Left ventricle myocardium superior (tissue), 1 donor: ENCODE data around the gene HSD17B12. TPM values are rescaled to one million over a fixed set of nuclear protein-coding genes. Genes with fewer than 3 reads are reported as not detected.
A peak's percentile ranks its signal among the peaks of the same experiment; 100 is the strongest.

ENCODE experiments used
- ATAC-seq: fragments of 200-7000 bp; cut with Tn5 transposase; one replicate; pipeline ENCODE4 v1.9.1; 2020; ENCODE audit warnings: mild to moderate bottlenecking, moderate library complexity
- DNase-seq: peaks from one replicate; pipeline ENCODE4 v3.0.0-alpha.2; 2020
- intact Hi-C: fragments of 100-400 bp; cut with micrococcal nuclease; formaldehyde crosslinking; loops from one replicate; pipeline ENCODE4 v1.11.0; 2022
- total RNA-seq: library from RNA; stranded (reverse); fragmentation: NEBNext Ultra II Directional; extraction: Animal tissue kit (Norgen Biotek cat#: 25700); gene quantifications from one replicate; pipeline ENCODE4 v1.2.1, GENCODE V29; 2021
- donor health status: DM: no; HTN: yes; CAD: no; lungs with severe emphysema.

Gene HSD17B12
- total RNA-seq, 1 donor from 2014 or later = 67.8 TPM

DNA sequence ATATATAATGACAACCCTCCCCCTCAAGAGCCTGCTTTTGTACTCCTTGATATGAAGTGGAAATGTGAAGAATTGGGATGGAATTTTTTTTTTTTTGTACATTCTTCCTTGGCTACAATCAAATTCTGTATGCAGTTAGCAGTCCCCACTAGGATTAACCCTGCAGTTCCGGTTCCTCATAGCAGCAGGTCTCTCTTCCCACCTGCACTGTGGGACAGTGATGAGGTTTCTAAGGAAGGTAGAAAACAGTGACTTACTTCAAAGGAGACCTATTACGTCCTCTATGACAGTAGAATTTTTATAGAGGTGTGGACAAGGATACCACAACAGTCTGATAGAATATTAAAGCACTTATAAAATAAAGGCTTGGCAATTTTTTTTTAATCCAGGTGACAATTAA lies 153.7 kb downstream of the HSD17B12 start:
- no peak for ATAC-seq
- intact Hi-C loops = no loop called here
- DNase-seq = no peak

DNA sequence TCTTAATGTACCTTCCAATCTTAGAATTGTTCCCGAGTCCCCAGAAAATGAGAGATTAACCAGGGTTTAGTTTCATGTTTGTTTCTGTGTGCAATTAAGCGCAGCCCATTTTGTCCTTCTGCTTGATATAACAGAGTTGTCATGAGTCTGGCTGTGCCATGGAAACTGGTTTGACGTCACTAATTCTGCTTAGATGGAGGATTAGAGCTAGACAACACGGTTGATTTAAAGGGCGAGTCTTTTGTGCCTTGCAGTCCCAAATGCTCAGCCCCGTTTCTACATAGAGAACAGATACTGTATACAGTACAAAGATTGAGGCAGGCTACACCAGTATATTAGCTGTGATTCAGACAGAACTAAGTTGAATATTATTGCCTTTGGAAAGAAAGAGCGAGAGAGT lies 154.6 kb downstream of the HSD17B12 start:
- DNase-seq = no peak
- intact Hi-C loops = no loop called here
- ATAC-seq = no peak

DNA sequence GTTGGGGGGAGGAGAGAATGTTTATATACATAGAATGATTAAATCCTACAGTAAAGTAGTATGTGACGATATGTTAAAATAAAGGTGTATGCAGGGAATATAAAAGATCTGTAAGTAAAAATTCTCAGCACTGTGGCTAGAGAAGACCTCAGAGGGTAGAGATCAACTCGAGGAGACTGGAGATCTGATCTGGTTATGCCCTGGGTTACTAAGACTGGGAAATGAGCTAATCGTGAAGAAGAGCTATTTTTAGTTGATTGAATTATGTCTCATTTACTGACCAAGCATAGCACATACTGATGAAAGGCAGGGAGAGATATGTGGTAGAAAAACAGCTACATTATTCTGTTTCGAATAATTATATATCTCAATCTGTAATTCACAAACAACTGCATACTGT lies 157.3 kb downstream of the HSD17B12 start:
- ATAC-seq = peak; percentile 82
- intact Hi-C loops = no loop called here
- DNase-seq = no peak

DNA sequence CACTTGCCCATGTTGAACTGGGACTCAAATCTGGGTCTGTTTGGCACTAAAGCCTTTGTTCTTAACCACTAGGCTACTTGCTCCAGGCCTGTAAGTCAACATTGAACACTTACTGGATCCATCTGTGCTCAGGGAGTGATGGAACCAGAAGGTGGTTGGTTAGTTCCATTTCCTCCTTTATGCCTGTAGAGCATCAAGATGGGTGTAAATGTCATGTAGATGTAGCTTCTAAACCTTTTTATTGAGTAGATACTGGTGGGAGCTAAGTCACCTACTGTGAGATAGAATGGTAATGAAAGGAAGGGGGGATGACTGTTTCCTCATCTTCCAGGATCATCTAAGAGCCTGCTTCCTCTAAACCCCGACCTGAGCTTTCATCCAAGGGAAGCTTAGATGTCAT lies 161.5 kb downstream of the HSD17B12 start:
- intact Hi-C loops = no loop called here
- no peak for DNase-seq

DNA sequence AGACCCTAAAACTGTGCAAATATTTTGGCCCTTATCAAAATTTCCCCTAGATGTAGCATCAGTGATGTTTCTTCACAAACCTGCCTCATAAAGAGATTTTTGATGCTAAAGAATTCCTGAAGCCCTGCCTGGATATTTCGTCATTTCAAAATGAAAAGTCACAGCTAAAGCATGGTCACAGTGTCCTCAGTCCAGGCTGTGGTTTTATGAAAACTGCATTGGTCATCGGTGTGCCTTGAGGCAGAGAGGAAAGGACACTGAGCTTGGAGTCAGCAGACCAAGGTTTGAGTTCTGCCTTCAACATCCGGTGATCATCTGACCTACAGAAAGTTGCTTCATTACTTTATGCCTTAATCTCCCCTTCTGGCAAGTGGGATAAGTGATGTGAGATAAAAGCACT lies 165.3 kb downstream of the HSD17B12 start:
- DNase-seq (no peak), ATAC-seq (no peak)
- intact Hi-C loops = no loop called here

More for the DNA sequence above, 161.5 kb downstream of the HSD17B12 start:
- ATAC-seq = no peak

DNA sequence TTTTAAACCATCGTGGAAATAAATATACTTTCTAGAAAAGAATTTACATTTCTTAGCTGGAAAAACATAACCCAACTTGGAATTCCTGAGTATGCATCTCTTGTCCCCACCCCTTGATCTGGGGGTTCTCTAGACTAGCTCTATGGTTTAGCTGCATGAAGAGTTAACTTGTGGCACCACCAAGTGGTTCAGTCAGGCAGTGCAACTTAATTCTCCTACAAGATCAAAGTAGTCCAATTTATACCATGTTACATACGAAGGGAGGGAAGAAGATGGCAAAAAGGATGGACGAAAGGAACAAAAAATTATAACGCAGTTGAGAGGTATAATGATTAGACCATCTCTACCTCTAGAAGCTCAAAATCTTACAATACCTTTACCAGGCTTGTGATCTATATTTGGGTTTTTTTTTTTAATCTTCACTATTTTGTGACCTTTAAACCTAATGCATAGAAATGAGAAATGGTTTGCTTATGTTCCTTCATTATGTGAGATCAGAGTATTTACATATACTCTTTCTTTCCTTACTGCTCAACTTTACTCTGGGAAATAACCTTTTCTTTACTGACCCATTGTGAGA lies 171.6 kb downstream of the HSD17B12 start:
- ATAC-seq (peak; percentile 61), DNase-seq (no peak)
- intact Hi-C loops = no loop called here

DNA sequence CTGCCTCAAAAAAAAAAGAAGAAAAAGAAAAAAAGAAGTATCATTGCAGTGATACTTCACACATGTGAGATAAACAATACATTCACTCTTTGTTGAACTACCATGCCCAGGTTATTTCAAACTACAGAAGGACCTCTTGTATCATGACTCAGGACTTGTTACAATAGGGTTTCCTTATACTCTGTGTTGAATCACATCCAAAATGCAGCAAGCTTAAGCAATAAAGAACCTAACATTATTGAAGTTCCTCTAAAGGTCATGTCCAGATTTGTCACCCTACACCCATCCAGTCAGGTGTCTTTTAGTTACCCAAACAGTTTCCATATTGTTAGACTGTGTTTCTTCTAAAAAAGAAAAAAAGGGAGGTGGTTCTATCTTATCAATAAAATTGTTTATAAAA lies 173.2 kb downstream of the HSD17B12 start:
- no peak for ATAC-seq
- intact Hi-C loops = no loop called here
- no peak for DNase-seq

DNA sequence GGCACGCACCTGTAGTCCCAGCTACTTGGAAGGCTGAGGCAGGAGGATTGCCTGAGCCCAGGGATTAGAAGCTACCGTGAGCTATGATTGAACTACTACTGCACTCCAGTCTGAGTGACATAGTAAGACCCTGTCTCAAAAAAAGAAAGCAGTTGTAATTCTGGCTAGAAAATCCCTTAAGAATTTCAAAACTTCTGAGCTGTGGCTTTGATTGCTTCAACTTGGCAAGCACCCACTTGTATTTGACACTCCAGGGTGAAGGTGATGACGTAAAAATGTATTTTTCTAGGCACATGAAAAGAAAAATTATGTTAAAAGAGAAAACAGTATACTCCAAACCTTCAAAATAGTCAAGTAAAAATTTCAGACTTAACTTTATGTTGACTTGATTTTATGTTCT lies 176.5 kb downstream of the HSD17B12 start:
- ATAC-seq (no peak), DNase-seq (no peak)
- intact Hi-C loops = no loop called here

DNA sequence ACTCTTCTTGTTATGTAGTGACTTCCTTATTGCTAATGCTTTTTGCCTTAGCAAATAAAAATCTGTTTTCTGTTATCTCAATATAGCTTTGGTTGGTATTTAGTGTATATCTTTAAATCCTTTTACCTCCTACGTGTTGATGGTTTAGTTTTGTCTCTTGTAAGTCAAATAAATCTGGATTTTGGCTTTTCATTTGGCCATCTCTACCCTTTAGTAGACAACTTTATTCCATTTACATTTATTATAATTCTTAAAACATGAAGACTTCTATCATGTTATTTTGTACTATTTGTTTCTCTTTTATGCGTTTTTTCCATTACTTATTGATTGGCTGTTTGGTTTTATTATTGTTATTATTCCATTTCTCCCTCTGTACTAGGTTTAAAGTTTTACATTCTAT lies 180.6 kb downstream of the HSD17B12 start:
- ATAC-seq (no peak), DNase-seq (no peak)
- intact Hi-C loops = no loop called here

DNA sequence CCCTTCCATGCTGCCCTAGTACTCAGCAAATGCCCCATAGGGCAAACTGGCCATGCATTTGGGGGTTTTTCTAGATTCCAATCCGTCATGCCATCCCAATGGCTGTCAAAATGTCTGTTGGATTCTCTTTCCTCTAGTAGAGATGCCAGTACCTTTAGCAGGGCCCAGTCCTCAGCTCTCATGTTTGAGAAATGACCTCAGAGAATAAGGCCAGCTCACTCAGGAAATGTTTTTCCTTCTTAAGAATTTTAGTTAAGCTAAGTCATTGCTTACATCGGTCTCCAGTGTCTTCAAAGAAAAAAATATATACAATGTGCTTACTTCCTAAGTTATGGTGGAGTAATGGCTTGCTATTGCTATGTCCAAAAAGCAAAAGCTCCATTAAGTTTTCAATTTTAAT lies 186.0 kb downstream of the HSD17B12 start:
- intact Hi-C loops = no loop called here
- ATAC-seq (no peak), DNase-seq (no peak)

DNA sequence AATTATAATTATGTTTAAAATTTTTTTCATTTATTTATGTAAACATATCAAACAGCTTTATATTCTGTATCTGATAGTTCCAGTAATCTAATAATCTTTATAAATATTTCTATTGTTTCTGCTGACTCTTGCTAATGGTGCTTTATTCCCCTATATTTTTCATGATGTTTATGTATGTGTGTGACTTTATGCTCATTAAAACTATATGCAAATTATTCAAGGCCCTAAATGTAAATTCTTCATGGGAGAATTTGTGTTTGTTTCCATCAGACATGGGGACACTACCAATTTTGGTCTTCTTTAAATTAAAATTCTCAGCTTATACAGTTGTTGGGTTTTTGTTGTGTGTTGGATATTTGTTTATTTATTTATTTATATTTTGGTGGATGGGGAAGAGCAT lies 186.4 kb downstream of the HSD17B12 start:
- DNase-seq = no peak
- intact Hi-C loops = no loop called here
- ATAC-seq = no peak

DNA sequence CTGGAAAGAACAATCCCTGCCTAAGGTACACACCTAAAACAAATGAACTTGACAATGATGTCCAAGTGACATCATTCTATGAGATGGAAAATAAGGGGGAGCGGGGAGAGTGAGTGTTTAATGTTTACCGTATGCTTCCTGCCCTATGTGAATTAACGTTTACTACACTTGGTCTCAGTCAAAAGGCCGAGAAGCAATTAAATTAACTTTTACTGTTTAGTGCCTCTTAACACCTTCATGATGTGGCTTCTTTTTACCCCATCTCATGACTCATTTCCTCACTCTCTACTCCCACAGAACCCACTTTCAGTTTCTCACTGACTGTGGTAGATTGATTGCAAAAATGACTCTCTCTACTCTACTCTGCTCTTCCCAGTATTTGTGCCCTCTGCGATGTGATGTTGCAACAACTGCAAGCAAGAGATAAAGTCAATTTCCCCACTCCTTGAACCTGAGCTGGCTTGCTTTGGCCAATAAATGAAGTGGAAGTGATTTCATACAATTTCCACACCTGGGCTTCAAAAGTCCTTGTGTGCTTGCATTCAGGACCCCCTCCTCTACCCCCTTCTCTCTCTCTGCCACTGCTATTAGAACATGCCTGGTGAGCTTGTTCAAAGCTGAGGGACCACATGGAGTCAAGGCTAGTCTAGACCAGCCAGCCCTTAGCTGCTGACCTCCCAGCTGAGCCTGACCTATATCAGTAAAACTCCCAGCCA lies 188.5 kb downstream of the HSD17B12 start:
- intact Hi-C loops = no loop called here
- DNase-seq (no peak), ATAC-seq (no peak)

DNA sequence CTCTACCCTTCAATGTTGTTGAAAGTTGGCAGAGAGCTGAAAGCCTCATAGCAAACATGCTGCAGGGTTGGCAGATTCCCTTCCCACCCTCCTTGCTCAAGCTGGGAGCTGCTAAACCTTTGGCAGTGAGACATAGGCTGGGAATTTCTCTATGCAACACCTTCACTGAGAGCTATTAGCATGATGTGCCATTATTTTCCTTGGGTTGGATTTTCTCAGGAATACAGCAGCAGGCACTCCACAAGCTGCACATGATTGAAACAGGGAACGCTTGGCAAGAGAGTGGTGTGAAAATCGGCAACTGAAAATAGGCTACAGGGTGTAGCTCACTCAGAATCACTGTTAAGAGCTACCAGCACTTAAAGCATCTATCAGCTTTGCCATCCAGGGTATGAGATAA lies 190.5 kb downstream of the HSD17B12 start:
- no peak for ATAC-seq
- DNase-seq = no peak
- intact Hi-C loops = no loop called here

DNA sequence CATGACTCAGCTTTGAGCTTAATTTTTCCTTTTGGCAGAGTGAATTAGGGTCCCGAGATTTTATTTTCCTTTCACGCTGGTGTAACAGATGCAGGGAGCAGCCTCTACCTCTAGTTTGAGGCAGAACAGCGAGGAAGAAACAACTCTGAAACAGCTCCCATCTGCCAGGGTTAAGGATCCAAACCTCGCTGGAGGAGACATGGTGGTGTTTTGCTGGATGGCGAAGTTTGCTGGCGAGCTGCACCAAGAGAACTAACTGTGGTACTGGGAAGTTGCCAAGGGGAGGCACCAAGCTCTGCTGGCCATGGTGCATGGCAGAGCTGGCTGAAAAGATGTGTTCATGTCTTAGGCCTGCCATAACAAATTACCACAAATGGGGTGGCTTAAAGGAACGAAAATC lies 192.5 kb downstream of the HSD17B12 start:
- intact Hi-C loops = no loop called here
- DNase-seq (no peak), ATAC-seq (no peak)

DNA sequence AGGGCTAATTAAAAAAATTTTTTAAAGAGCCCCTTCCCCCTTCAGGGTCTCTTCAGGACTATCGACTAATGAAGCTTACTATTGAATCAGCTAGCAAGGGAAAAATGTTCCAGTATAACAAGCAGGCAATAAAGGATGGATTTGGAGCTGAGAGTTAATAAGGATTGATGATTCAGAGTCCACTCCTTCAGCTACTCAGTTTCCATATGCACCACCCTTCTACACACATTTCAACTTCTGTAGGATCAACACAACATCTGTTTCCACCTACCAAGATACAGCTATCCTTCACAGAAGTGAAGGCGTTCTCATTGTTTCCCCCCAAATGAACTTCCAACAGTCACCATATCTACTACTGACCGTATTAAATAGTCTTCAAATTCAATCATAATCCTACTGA lies 193.5 kb downstream of the HSD17B12 start:
- intact Hi-C loops = no loop called here
- ATAC-seq (no peak), DNase-seq (no peak)

DNA sequence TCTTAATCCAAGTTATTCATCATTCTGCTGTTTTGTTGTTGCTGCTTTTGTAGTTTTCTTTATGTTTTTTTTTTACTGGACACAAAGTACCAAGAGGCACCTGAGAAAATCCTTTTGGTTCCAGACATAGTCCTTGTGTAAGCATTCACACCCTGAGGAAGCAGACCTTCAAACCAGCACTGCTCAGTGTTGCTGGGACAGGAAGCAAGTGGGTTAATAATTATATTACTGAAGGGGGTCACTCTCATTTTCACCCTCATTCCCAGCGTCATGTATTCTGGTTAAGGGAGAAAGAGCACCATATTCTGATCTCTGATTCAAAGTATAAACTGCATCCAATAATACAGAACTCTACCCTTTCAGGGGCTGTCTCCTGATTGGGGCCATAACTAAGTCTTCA lies 194.2 kb downstream of the HSD17B12 start:
- no peak for ATAC-seq
- DNase-seq = no peak
- intact Hi-C loops = no loop called here

DNA sequence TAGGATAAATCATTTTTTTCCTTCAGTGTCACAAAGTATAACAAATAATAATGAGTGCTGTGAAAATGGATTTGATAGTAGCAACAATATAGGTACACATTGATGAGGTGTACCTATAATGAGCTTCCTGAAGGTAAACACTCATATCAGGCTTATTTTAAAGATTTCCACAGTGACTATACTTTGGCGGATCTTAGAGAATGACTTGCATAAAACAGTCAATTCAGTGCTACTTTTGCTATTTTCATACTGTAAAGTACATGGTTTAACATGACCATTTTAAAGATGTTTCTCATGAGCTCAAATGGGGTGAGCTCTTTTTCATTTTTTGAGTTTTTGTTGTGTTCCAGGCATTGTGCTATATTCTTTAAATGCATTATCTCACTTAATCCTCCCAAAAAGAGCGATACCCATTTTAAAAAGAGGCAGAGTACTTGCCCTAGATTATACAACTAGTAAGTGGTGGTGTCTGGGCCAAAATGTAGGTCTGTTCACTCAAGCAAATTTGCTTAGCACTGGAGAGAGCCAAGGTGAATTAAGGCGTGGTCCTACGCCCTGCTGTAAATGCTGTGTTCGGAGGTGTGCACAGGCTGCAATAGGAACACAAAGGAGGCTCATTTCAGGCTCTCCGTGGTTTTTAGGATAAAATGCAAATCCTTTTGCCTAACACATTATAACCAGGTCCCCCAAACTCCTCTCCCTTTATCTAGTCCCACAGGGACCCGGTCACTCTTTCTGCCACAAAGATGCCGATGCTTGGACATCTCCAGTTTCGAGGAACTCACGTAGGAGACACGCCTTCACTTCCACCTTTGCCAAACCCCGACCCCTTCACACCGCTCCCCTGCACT lies 199.5 kb downstream of the HSD17B12 start:
- intact Hi-C loops = no loop called here
- no peak for DNase-seq
- peak; percentile 6 for ATAC-seq

DNA sequence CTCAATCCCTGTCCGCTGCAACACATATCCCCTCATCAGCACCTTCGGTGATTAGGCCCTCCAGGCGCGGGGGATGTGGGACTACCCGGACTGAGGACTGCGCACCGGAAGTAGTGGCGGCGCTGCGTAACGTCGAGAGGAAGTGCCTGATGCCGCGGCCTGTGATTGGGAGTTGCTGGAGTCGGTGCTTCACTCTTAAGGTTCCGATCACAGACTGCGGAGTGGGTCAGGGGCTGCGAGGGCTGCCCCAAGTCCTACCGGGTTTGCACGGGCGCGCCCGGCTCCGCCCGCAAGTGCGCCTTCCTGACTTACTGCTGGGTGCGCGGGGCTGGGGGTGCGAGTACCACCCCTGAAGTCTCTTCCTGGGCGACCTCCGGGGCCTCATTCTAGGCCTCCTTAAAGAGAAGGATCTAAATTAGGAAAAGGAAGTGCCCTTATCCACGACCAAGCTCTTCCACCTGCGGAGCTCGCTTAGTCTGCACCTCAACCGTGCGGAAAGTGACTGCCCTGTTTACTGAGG lies 200.2 kb downstream of the HSD17B12 start, which contains the start of gene ALKBH3:
TSS of gene ALKBH3 (plus strand) at position 192 of the 520 bp plus-strand sequence. CDS start 1,822 bp downstream, outside the sequence.
- DNase-seq = peak; percentile 94
- intact Hi-C loops = no loop called here
- ATAC-seq = peak; percentile 100

DNA sequence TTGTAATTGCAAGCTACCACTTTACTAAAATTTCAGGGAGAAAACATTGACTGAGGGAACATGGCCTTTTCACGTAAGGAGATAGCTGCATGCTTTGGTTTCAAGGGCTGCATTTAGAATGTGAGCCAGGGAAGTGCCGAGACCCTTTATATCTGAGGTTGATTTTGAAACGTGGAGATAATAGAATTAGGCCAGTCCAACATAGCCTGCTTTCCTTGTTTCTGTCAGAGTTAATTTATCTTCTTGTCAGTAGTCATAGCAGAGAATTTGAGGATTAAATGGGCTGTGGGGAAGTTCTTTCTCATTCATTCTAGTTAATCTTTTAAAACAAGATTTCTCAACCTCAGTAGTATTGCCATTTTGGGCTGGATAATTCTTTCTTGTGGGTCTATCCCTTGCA lies 212.3 kb downstream of the HSD17B12 start:
- ATAC-seq (no peak), DNase-seq (no peak)
- intact Hi-C loops = no loop called here

DNA sequence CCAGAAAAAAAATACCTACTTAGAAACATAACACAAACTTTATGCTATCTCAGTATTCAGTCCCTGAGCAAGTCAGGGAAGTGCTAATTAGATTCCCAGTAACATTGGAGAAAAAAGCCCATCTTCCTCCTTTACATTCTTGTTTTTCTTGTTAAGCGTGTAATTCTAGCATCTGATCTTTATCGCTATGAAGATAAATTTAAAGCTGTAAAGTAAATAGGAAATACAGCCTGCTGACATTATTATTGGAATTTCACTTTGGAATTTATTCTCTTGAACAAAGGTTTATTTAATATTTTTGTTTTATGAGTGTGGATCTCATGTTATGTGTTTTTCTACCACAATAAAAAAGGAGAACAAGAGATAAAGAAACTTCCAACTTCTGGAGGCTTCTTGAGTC lies 214.0 kb downstream of the HSD17B12 start:
- DNase-seq (no peak), ATAC-seq (no peak)
- intact Hi-C loops = no loop called here
